NOMO-1 treated with dmso at 0.1 percent for 144 hours (cell line): ENCODE data around the gene MLN.
A peak's percentile ranks its signal among the peaks of the same experiment; 100 is the strongest.

Experiments
- DNase-seq: peaks from one replicate; lab custom pipeline; 2025; ENCODE audit not compliant: unreplicated experiment; lab: John Stamatoyannopoulos, UW

The MLN gene

GRCh38 chr6:33790379-33790778 lies 13.4 kb downstream of the MLN start:
- DNase-seq, result no peak

- DNase-seq, result no peak
These were observed 14.3 kb downstream of the MLN start for GRCh38 chr6:33789550-33789895.

DNA sequence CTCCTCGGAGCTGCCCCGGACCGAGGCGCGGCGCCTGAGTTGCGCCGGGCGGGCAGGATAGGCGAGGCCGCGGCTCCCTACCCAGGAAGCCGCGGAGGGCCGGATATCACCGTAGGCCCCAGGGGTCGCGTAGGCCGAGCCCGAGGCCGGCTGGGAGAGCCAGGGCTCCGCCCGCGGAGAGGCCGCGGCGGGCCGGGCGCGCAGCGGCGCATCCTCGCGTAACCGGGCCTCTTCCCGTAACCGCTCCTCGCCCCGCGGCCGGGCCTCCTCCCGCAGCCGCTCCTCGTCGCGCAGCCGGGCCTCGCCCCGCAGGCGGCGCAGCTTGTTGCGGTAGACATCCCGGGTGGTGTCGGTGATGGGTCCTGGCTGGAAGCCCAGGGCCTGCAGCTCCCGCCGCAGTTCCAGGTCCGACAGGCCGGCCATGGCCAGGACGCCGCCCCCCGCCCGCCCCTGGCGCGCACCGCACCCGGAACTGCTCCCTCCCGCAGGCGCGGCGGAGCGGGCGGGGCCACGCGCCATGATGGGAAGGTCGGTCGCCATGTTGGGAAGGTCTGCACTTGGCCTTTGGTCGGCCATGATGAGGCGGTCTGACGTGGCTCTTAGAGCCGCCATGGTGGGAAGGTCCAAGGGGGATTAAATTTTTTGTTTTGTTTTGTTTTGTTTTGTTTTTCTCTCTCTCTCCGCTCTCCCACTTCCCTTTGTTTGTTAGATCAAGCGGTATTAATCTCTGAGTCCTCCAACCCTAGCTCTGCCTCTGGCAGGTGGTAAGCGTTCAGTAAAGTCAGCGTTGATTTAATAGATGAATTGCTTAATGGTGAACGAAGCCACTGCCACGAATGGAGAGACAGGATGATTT lies 14.9 kb downstream of the MLN start, which contains the start of gene LEMD2:
Gene LEMD2, minus strand, starts transcription at position 437 of the 856 bp plus-strand sequence. Its CDS starts 14 bp downstream, at position 423.
- DNase-seq, result peak; percentile 80

- DNase-seq, result peak; percentile 92
These were observed 15.7 kb downstream of the MLN start for GRCh38 chr6:33787954-33788693.

DNA sequence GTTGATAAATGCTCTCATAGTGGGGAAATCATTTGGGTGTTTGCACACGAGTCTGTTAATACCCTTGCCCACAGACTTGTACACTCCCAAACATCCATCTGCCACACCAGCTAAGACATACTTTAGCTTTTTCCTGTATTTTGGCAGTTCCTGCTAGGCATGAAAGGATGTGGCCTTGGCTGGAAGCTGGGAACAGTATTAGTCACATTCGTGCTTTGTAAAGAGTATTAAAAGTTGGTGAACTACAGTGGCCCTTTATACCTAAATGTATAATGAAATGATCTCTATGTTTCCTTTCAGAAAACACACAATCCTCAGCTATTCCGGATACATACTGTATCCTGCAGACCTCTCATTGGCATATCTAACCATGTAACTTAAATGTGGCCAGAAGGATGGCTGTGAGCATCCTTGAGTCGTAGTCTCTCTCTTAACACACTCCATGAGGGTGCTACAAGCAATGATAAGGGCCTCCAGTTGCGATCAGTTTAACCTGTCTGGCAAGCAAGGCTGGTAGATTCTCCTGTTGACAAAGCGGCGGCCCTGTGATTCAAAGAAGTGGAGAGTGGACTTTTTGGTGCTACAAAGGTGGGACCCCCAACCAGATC lies 16.4 kb downstream of the MLN start:
- no peak for DNase-seq

- DNase-seq, result no peak
These were observed 17.1 kb downstream of the MLN start for GRCh38 chr6:33786736-33787135.

DNA sequence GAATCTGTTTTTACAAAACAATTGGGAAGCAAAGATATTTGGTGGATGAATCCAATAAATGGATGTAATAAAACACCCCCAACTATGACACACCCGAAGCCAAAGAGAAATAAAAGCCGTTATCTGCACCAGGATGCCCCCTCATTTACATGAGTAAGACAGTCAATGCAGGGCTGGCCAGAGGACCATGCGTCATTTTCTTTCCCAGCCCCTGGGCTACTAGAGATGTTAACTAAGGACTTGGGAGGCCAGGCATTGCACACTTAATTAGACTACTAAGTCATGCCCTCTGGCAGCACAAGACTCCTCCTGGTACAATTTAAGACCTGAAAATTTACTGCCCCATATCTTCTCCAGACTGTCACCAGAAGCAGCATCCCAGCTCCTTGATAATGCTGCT lies 18.0 kb downstream of the MLN start:
- no peak for DNase-seq

- DNase-seq, result no peak
These were observed 19.0 kb downstream of the MLN start for GRCh38 chr6:33784787-33785186.

- DNase-seq, result no peak
These were observed 19.9 kb downstream of the MLN start for GRCh38 chr6:33783781-33784520.

GRCh38 chr6:33782561-33782960 lies 21.2 kb downstream of the MLN start:
- no peak for DNase-seq

DNA sequence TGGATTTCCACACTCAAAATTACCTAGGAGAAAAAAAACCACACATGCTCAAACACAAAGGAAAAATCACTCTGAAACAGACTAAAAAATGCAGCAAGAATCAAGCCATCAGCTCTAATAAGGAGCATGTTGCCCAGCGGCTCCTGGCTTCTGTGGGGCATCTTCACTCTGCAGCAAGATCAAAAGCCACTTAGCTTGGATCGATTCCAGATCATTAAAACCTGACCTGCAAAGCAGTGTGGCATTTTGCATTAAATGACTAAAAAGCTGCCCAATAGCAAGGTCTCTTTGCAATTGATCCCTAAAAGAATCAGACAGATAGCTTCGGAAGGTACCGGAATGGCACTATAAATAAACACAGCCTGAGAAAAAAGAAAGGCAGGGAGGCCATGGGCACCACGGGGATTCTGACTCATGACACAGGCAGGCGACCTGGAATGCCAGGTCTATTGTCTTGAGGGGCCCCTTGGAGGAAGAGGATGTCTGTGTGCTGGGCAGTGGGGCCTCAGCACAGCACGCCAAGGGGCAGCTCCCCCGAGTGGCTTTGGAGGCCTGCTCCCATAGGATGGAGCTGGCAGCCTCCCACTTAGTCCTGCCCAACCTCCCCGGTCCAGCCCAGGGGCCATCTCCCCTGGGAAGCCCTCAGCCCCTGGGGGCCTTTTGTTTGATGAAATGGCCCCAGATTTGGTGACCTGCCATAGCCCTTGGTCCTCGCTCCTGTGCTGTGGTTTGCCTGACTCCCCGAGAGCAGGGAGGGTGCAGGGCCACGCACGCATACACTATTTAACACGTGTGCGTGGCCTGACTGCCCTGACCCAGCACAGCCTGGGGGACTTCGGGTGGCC lies 22.4 kb downstream of the MLN start:
- no peak for DNase-seq

- DNase-seq, result no peak
These were observed 23.9 kb downstream of the MLN start for GRCh38 chr6:33779895-33780294.

GRCh38 chr6:33779290-33779689 lies 24.5 kb downstream of the MLN start:
- DNase-seq, result no peak

- no peak for DNase-seq
These were observed 25.2 kb downstream of the MLN start for GRCh38 chr6:33778444-33779121.

GRCh38 chr6:33777398-33778388 lies 26.1 kb downstream of the MLN start:
- no peak for DNase-seq

DNA sequence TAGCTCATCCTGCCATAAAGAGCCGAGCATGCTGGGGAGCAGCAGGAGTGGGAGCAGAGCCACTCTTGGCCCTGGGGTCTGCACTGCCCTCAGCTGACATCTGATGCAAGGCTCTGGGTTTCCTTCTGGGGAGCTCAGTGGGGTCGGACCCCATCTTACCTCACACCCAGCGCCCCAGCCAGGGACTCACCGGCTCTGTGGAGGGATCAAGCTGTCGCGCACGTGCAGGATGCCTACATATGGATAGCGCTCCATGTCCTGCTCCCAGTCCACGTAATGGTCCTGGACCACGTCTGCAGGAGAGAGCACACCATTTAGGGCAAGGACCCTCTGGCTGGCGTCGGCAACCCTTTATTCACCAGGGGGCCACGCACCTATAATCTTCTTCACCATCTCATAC lies 27.0 kb downstream of the MLN start:
- DNase-seq, result no peak

DNA sequence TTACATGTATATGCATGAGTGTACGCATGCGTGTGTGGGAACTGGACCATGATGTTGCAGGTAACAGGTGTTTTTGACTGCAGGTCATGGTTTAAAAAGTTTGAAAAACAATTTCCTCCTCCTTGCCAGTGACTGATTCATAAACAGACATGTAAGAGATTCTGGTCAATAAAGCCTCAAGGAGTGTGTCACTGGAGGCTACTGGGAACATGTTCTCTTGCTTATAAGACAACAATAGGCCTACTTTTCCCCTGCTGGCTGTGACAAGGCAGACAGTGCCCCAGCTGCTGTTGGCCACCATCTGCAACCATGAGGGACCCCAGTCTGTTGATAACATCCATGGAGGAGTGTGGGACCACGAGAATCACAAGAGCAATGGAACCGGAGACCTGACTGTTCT lies 27.6 kb downstream of the MLN start:
- no peak for DNase-seq

- DNase-seq, result no peak
These were observed 29.0 kb downstream of the MLN start for GRCh38 chr6:33774774-33775173.
